SKM-1 treated with dmso at 0.1 percent for 144 hours (cell line): ENCODE measurements around the gene CACNA1C.

Experiments used
- DNase-seq: peaks from one replicate; lab custom pipeline; 2025; ENCODE audit not compliant: unreplicated experiment; lab: John Stamatoyannopoulos, UW

Gene CACNA1C

GRCh38 chr12:2290516-2291065, 237.8 kb downstream of the CACNA1C start:
- DNase-seq = no peak

GRCh38 chr12:2291182-2291832, 238.5 kb downstream of the CACNA1C start:
- DNase-seq = peak; percentile 47

GRCh38 chr12:2291947-2292346, 239.2 kb downstream of the CACNA1C start:
- DNase-seq = no peak

GRCh38 chr12:2292560-2292959, 239.8 kb downstream of the CACNA1C start:
- no peak for DNase-seq

GRCh38 chr12:2294651-2295475, 242.1 kb downstream of the CACNA1C start:
- peak; percentile 86 for DNase-seq

GRCh38 chr12:2295941-2296461, 243.2 kb downstream of the CACNA1C start:
- DNase-seq = no peak

GRCh38 chr12:2297004-2297403, 244.2 kb downstream of the CACNA1C start:
- no peak for DNase-seq

GRCh38 chr12:2297658-2298057, 244.9 kb downstream of the CACNA1C start:
- no peak for DNase-seq

- no peak for DNase-seq
Measured at GRCh38 chr12:2298556-2299200, 245.9 kb downstream of the CACNA1C start.

GRCh38 chr12:2299206-2299605, 246.4 kb downstream of the CACNA1C start:
- no peak for DNase-seq

GRCh38 chr12:2300168-2300567, 247.4 kb downstream of the CACNA1C start:
- DNase-seq = no peak

GRCh38 chr12:2300886-2301285, 248.1 kb downstream of the CACNA1C start:
- DNase-seq = no peak

GRCh38 chr12:2301531-2302461, 249.0 kb downstream of the CACNA1C start:
- DNase-seq = no peak

- no peak for DNase-seq
Measured at GRCh38 chr12:2302711-2303580, 250.2 kb downstream of the CACNA1C start.

GRCh38 chr12:2304223-2304622, 251.4 kb downstream of the CACNA1C start:
- DNase-seq = no peak

GRCh38 chr12:2306012-2306411, 253.2 kb downstream of the CACNA1C start:
- no peak for DNase-seq

GRCh38 chr12:2306735-2307134, 253.9 kb downstream of the CACNA1C start:
- DNase-seq = no peak

- DNase-seq = no peak
Measured at GRCh38 chr12:2307550-2307949, 254.8 kb downstream of the CACNA1C start.

GRCh38 chr12:2309647-2310046, 256.9 kb downstream of the CACNA1C start:
- no peak for DNase-seq
